CD4-positive, alpha-beta T cell treated with Interleukin-4 for 1 hour (primary cell): ENCODE results near the gene FOXP1.
A peak's percentile ranks its signal among the peaks of the same experiment; 100 is the strongest.

Experiments used
- DNase-seq, 2 donors: peaks; one replicate each; pipeline ENCODE4 v3.0.0-alpha.2; 2020 to 2022

FOXP1 gene

DNA sequence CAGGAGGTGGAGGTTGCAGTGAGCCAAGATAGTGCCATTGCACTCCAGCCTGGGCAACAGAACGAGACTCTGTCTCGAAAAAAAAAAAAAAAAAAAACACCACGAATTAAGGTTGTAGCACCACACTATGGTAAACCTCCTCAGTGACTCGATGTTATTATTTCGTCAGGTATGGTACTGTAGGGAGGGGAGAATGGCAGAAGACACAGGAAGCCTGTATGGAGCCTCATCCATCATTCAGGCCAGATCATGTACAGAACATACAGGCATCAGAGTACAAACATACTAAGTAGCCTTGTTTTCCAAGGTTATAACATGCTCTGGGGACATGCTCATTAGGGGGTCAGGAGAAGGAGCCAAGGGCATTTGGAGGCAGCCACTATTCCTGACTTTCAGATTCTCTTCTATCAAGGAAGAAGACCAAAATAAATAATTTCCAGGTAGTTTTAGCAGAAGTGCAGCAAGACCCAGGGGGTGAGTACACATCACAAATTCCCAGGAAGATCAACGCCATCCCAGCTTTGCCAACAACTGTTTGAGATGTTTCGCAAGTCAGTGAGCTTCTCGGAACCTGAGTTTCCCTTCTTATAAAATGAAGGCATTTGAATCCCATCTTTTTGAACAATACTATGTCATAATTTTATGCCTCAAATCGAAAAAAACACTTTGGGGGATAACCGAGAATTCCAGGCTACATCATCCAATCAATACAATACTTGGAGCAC, 79.8 kb downstream of the FOXP1 start:
- DNase-seq, result no peak

DNA sequence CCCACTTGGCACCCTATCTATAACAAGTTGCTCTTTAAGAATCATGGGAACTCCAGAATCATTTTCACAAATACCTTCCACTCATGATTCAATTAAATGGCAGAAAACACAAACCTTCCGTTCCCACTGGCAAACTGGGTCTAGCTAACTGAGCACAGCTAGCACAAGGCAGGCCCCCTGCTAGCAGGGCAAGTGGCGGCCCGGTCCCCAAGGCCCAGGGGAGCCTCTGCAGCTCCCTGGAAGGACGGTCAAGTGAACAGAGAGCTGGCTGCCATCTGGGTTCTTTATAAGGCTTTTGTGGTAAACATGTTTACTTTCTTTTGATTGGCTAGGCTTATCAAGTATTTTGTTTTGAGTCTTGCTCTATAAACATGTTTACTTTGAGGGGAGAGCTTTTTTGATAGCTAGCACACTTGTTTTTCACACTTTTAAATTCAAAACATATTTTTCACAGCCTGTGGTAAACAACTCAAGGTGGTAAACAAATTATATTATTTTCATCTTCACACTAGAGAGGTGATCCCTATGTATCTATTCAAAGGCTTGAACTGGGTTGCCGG, 81.4 kb downstream of the FOXP1 start:
- no peak for DNase-seq

DNA sequence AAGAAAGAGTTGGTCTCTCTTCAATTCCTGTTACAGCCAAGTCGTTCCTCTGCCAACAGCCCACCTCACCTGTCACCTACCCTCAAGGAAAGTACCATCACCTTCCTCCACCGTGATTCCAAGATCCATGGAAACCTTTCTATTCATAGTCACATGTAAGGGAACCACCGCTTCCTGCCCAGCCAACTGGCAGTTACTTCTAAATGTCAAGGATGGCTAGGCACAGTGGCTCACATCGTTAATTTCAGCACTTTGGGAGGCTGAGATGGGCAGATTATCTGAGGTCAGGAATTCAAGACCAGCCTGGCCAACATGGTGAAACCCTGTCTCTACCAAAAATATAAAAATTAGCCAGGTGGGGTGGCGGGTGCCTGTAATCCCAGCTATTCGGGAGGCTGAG, 82.8 kb downstream of the FOXP1 start:
- DNase-seq, result no peak

DNA sequence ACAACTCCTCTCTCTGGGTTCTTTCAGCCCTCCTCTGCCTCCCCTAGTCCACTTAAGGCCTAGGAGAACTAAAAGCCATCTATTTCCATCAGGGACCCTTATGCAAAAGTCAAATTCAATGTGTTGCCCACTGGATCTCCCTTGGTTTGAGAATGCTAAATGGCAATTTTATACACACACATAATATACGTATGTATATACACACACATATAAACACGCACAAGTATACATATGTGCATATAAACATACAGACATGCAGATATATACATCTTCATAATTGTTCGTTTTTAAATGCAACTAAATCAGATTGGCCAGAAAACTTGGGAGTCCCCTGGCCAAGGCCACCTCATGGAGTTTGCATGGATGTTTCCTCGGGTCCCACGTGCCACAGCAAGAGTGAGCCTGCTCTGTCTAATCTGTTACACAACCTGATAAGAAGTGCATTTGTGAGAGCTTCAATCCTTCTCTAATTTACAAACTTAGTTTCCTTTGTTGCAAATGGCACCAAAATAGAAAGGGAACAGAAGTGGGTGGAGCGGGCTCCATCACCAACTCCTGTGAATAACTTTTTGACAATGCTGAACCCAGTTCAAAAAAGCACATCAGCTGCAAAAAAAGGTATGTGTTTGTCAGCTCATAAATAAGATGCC, 84.2 kb downstream of the FOXP1 start:
- no peak for DNase-seq

DNA sequence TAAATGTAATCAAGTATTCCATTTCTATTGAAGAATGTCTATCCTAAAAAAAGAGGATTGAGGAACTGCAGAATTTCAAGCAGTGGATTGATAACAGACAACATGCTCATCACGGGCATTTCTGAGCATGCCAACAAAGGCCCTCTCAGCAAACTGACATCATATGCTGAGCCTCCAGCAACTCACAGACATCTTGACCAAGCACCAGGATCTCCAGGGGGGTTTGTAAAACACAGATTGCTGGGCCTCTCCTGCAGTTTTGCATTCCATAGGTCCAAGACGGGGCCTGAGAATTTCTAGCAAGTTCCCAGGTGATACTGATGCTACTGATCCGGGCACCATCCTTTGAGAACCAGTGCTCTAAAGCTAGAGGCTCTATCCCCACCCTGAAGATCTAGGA, 85.0 kb downstream of the FOXP1 start:
- no peak for DNase-seq

DNA sequence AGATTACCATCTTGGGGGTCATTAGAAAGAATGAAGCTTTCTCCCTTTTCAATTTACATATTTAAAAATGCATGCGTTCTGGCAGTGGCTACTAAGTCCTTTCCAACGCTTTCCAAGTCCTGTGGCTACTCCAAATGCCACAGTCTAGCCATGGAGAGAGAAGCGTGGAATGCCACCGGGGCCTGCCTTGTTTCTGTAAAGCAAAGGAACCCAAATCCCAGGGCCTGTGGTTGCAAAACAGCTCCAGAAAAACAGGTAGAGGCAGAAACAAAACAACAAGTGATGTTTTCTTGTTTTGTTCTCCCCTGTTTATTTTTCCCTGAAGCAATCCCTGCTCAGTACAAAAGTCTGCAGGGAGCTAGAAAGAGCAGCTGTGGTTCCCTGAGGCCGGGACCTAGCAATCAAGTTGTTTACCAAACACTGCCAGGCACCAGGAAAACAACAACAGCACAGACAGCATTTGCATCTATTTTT, 85.5 kb downstream of the FOXP1 start:
- no peak for DNase-seq

DNA sequence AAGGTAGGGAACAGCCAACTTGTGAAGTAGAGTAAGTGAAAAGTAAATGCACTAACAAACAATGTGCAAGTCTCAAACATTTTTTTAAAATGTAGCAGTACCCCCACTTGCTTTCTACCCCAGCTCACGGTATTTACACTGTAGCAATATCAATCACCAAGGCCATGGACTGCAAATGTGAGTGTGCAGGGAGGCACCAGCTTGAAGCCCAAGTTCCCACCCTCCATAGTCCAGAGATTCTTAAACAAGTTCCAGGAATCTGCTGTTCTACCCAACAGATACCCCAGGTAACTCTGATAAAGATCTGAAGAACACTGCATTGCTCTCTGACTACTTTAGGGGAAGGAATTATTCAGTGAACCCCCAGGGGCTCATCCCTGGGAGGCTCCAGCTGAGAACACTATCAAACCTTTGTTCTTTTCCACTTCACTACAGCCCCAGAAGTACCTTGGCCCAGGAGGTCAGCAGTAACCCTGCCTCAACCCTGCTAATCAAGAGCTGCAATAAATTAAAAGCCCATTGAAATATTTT, 86.1 kb downstream of the FOXP1 start:
- DNase-seq, result no peak

DNA sequence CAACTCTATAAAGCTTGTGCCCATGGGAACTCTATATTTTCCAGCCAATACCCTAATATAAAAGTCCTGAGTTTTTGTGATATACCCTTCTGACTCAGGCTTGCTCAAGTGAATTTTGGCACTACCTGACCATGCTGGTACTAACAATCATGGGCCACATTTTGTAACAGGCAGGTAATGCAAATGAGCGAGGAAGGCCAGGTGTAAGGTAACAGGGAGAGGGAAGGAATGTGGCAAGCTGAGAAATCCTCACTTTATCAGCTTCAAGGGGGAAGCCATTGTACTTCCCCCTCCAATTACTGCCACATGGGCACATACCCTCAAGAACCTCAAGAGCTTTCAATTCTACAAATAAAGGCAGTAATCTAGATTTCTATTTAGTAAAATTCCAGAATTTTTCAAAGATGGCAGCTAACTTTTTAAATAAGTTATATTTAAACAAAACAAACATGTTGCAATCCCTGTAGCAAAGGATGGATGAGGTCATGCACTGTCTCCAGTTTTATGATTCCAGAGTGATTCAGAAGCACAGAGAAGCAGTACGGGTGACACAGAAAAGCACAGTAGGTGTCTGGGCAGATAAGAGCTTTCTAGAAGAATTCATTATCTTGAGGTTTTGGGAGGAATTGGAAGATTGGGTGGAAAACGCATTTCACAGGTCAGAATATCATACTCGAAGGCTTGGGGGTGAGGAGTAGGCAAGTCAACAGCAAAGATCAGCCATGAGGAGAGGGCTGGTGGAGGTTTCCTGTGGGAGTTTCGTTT, 87.6 kb downstream of the FOXP1 start:
- DNase-seq, result peak in 1 of 2 donors; percentile 52

DNA sequence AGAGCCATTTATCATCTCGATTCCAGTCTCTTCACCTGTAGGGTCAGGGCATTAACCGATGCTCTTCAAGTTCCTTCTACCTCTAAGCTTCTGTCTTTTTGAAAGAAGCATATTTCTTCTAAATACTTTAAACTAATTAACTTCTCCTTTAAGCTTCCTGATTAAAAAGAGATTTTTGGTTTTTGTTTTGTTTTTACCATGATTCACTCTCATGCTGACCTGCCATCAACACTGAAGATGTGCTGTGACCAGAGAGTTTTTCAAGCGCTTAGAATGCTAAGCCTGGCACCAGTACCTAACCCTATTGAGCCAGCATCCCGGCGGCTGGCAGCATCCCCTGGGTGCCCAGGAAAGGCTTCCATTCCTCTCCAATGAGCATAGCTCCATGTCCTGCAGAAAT, 89.3 kb downstream of the FOXP1 start:
- DNase-seq, result no peak

DNA sequence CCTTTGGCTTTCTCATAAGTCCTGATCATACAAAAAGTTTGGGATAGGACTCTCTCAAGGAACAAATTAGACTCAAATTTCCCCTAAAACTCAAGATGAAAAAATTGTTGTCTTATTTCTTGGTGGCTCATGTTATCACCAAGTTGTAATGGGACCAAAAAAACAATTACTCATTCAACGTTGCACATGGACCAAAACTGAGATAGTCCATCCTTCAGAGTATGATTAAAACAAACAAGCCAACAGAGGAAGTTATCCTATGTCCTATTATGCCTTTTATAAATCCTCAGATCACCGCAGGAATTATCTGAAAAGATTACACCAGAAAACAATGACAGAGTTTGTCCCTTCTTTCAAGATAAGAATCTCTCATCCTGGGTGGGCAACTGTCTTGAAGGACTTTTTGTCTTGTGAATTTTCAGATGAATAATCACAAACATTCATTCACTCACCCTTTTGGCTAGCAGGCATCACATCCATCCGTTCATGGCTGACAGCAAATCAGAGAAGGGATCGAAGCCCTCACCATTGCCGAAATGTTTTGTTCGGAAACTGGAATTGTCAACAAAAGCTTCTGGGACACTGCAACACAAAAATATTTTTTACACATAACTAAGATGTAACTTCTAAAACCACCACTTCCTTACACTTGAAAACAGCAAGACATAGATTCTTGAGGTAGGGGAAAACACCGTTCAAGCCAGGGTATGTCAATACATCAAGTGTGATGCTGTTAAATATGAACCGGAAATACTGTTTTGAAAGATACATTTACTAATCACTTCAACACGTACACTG, 90.4 kb downstream of the FOXP1 start:
- DNase-seq, result peak; percentile 79 to 93

DNA sequence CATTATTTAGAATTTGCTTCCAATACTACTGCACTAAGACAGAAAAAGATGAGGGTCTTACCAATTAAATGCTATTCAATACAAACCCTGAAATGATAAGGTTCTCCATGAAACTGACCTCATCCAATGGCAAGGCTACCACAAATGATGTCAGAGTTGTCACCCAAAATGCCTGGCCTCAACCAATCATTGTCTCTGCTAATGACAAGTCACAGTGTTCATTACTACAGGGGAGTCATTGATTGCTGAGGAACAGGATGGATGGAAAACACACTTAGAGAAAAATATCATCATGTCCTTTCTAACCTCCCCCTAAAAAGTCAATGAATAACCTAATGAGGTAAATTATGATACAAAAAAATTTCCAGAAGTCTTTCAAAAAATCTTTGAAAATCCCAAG, 91.0 kb downstream of the FOXP1 start:
- DNase-seq, result peak; percentile 79 to 86

DNA sequence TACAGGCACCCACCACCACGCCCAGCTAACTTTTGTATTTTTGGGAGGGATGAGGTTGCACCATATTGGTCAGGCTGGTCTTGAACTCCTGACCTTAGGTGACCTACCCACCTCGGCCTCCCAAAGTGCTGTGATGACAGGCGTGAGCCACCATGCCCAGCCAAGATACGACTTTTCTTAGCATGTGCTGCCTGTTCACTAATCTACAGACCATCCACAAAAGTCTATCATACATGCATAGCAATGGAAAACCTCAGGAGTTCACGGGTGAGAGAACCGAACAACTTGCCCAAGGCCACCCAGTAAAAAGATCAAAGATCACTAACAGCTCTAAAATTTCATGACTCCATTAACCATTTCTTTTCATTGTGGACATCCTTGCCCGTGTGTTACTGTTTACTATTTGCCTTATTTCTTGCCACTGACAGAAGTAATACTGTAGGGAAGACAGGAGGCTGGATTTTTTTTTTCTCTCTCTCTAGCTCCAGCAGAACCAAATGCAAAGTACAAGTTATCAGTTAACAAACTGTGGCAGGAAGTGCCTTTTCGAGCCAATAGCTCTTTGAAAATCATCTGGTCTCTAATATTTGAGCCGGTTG, 92.3 kb downstream of the FOXP1 start:
- peak in 1 of 2 donors; percentile 47 for DNase-seq

DNA sequence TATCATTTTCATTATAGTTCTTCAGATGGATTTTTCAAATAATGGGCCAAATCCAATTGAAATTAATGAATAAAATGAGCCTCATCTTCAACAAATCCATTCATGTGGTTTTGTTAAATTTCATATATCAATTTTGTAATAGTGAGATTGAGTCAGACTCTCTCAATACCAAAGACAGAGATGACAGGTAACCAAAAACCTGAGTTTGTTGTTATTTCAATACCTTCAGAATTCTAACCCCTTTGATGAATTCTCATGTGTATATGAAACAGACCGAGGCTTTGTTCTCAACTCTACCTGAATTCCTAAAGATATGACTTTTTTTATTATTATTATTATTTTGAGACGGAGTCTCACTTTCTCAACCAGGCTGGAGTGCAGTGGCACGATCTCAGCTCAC, 92.8 kb downstream of the FOXP1 start:
- peak in 1 of 2 donors; percentile 47 for DNase-seq

DNA sequence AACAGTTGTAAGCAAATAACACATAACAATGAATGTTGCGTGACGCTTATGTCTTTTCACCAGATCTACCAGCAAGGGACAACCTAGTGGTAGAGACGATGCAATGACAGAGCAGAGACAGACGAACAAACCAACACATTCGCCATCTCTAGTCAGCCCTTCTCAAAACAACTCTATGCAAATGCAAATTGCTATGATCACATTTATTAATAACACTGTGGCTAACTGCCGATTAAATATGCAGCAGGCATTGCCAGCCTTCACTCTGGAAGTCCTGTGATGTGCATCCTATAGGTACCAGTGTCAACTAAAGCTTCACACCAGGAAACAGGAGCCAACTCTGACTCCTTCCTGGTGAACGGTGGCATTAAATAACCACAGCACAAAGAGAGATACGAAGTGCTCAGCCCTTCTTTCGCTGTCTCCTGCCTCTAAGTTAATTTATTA, 94.2 kb downstream of the FOXP1 start:
- DNase-seq, result peak; percentile 71 to 77

DNA sequence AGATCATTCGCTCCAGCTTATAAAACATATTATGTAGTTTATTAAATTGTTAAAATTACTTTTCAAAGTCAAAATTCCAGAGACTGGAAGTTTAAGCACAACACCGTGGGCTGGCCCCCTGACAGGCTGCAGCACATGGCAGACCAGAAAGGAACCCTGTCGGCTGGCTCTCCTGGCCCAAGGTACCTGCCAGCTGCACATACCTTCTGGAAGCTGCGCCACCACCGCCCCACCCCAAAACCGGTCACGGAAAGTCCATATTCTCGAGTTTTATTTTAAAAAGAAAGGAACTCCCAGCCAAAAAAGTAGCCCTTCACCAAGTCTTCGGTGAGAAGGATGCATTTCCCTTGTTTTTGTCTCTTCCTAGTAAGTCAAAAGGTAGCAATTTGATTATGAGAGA, 94.6 kb downstream of the FOXP1 start:
- no peak for DNase-seq

DNA sequence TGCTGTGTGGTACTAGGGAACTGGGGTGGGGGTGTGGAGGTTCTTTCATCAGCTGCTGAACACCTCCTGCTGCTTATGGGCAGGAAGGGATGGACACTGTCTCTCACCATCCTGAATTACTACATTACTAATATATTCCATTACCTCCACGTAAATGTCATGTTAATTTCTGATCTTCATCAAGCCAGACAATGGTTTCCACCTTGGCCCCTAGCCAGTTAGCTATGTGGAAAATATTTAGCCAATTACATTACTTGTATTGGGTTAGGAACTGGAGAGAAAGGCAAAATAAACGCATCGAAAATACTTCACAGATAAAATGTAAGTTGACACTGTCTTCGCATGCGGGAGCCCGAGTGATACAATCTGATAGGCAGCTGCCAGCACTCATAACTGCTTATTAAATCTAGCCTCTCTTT, 95.1 kb downstream of the FOXP1 start:
- DNase-seq, result peak in 1 of 2 donors; percentile 36

DNA sequence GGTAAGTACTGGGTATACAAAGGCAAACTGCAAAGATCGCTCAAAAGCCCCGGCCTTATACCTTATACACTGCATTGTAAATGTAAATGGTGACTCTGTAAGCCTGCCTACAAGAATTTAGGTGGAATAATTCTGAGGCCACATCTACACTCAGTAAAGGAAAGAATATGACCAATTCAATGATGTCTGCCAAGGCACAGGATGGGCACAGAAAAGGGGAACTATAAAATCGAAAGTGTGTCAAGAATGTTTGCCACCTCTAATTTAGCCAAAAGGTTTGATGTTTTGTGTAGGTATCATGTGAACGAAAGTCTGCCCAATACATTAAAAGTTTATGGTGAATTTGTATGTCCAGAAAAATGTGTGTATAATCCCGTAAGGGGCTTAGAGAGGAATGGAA, 96.1 kb downstream of the FOXP1 start:
- DNase-seq, result peak in 1 of 2 donors; percentile 45

DNA sequence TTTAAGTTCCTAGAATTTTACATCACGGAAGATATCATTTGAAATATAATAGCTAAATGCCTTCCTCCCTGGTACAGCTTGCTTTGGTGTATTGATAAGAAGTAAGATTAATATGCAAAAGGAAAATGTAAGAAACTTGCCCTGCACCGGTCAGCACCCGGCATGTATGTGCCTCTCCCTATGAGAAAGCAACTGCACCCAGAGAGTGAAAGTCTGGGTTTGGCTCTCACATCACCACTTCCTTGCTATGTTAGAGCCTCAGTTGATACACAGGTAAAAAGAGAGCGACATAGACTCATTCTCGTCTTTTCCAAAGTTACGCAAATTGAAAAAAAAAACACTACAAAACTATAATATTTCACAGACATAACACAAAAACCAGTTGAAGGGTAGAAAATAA, 96.7 kb downstream of the FOXP1 start:
- peak; percentile 54 to 55 for DNase-seq

DNA sequence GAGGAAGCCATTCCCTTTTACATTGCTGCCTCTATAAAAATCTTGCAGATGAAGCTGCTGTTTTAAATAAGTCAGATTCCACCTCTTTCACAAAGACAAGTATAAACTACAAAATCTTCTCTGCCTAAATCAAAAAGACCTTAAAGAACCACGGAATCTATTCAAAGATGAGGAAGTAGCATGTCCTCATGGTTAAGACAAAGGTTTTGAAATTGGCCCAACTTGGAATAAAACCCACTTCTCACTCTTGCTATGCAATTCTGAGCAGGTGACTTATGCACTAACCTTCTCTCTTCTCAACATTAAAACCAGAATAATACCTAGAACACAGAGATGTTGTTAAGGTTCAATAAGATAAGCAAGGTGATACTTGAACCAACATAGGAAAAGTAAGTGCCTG, 97.6 kb downstream of the FOXP1 start:
- no peak for DNase-seq

DNA sequence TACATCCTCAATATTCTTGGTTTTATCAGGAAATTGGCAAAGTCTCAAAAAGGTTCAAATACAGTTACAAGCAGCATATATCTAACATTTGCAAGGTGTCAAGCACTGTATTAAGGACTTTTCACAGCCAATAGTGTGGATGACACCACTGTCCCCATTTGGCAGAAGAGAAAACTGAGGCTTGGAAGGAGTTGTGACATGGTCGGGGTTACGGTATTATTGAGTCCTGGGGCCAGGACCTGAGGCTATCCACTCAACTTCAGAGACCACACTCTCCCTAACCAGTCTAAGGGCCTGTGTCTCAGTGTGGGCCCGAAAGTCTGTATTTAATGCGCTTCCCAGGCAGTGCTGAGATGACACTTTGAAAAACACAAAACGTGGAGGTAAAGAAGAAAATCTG, 99.1 kb downstream of the FOXP1 start:
- no peak for DNase-seq

DNA sequence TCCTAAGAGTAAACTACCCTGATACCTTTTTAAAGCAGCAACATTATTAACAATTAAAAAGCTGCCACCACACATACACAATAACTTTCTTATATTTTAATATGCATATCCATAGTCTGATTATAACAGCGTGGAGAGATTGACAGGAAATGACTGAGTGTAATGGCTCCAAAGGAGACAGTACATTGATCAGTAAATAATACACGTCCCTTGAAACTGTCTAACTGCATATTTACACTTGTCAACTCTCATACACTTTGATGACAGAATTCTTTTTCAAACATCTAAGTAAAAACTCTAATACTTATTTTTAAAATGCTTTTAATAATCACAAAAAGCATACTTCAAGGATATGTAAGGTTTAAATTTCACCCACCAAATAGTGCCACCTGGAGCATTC, 99.5 kb downstream of the FOXP1 start:
- DNase-seq, result no peak

DNA sequence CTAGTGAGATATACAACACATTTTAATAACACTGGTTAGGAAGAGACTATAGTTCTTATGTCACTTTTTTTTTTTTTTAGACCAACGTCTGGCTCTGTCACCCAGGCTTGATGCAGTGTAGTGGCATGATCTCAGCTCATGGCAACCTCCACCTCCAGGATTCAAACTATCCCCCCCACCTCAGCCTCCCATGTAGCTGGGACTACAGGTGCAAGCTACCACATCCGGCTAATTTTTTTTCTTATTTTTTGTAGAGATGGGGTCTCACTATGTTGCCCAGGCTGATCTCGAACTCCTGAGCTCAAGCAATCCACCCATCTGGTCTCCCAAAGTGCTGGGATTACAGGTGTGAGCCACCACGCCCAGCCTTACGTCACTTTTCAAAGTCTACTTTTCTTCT, 100.8 kb downstream of the FOXP1 start:
- no peak for DNase-seq
